Measurements from ENCODE around the gene SUSD5. TPM values are rescaled to one million over a fixed set of nuclear protein-coding genes. Genes with fewer than 3 reads are reported as not detected.

Gene SUSD5
- total RNA-seq (2014; rRNA removed) (not detected in 2 replicates), Bru-seq, nascent RNA (percentile 1 among the genes with signal in this experiment), BruChase-seq, experiment 1, labeled RNA remaining after a 6-hour chase (percentile 13 among the genes with signal in this experiment), BruChase-seq, experiment 2, labeled RNA remaining after a 2-hour chase (percentile 14 among the genes with signal in this experiment)
- long read RNA-seq = 0 reads

- no TSS peak for BruUV-seq (replicated peaks)
- no peaks in the 10 kb centered on the region for H3K9me2 ChIP-seq (replicated peaks; ENCODE audit: low read length)
- H3K79me2 ChIP-seq (ENCODE audit: low read length) = no peaks in the 10 kb centered on the region
- DNase-seq = no peak
- no peak within 1 kb of the TSS for H3K27ac ChIP-seq (ENCODE audit: low read length)
- peak; percentile 30 for ATAC-seq
- peak within 1 kb of the TSS; percentile 71 for H2AFZ ChIP-seq (ENCODE audit: low read length)
- no peaks in the 10 kb centered on the region for H4K20me1 ChIP-seq (ENCODE audit: low read length)
- H3K9ac ChIP-seq (ENCODE audit: low read length) = no peak within 1 kb of the TSS
- no peaks in the 10 kb centered on the region for H3F3A ChIP-seq (ENCODE audit: low read length, unreplicated experiment)
- H3K4me1 ChIP-seq (ENCODE audit: insufficient read depth, low read length) = 0 out of 2 replicates have a peak, but pooled peaks cover 3% of the 10 kb centered on the region
- ChIA-PET CTCF (no interaction called here), POLR2A (ENCODE audit: unreplicated experiment) (no interaction called here)
- no peak for TF ChIP-seq EZH2 (IDR thresholded peaks at IDR 0.05; ENCODE audit: low read length, unreplicated experiment)
- TF ChIP-seq CTCF (conservative IDR thresholded peaks at IDR 0.05; ENCODE audit: low read depth, low read length) = no peak
- no peak for TF ChIP-seq EZH2phosphoT487 (IDR thresholded peaks at IDR 0.05; ENCODE audit: borderline replicate concordance, low read length)
- H3K9me3 ChIP-seq (ENCODE audit: low read length) = no peaks in the 10 kb centered on the region
- H3K4me2 ChIP-seq (ENCODE audit: low read length) = peak within 1 kb of the TSS; percentile 71
- H3K36me3 ChIP-seq (ENCODE audit: low read depth, low read length) = no peaks in the 10 kb centered on the region
- H3K27me3 ChIP-seq (ENCODE audit: low read length) = peaks cover 20% of the 10 kb centered on the region
- intact Hi-C loops (cut with micrococcal nuclease) = no loop called here
- H3K4me3 ChIP-seq (ENCODE audit: low read length) = peak within 1 kb of the TSS; percentile 44
Observed at GRCh38 chr3:33218446-33219174, at the start of gene SUSD5. SUSD5 (minus strand) TSS chr3:33218810; CDS start chr3:33218797, 13 bp downstream.

- H3K9me2 ChIP-seq (replicated peaks; ENCODE audit: low read length) = no peaks in the 10 kb centered on the region
- no TSS peak for BruUV-seq (replicated peaks)
- H3K4me1 ChIP-seq (ENCODE audit: insufficient read depth, low read length) = no peaks in the 10 kb centered on the region
- H3F3A ChIP-seq (ENCODE audit: low read length, unreplicated experiment) = no peaks in the 10 kb centered on the region
- no peaks in the 10 kb centered on the region for H3K36me3 ChIP-seq (ENCODE audit: low read depth, low read length)
- no peaks in the 10 kb centered on the region for H4K20me1 ChIP-seq (ENCODE audit: low read length)
- CTCF ChIA-PET = no interaction called here
- H3K9me3 ChIP-seq (ENCODE audit: low read length) = no peaks in the 10 kb centered on the region
- TF ChIP-seq CTCF (conservative IDR thresholded peaks at IDR 0.05; ENCODE audit: low read depth, low read length) (no peak), EZH2 (IDR thresholded peaks at IDR 0.05; ENCODE audit: low read length, unreplicated experiment) (no peak), EZH2phosphoT487 (IDR thresholded peaks at IDR 0.05; ENCODE audit: borderline replicate concordance, low read length) (no peak)
- no peak overlapping the region for H3K4me3 ChIP-seq (ENCODE audit: low read length)
- H3K27me3 ChIP-seq (ENCODE audit: low read length) = no peaks in the 10 kb centered on the region
- no peak overlapping the region for H2AFZ ChIP-seq (ENCODE audit: low read length)
- ATAC-seq (no peak), DNase-seq (no peak)
- H3K9ac ChIP-seq (ENCODE audit: low read length) = no peak overlapping the region
- no peak overlapping the region for H3K27ac ChIP-seq (ENCODE audit: low read length)
- intact Hi-C loops (cut with micrococcal nuclease) = no loop called here
- POLR2A ChIA-PET (ENCODE audit: unreplicated experiment) = no interaction called here
- H3K79me2 ChIP-seq (ENCODE audit: low read length) = no peaks in the 10 kb centered on the region
- no peak overlapping the region for H3K4me2 ChIP-seq (ENCODE audit: low read length)
Observed at GRCh38 chr3:33260104-33260503, 41.5 kb upstream of the SUSD5 start.

GRCh38 chr3:33256249-33256648 lies 37.6 kb upstream of the SUSD5 start:
- no peak for DNase-seq
- Histone ChIP-seq H3K4me3 (ENCODE audit: low read length) (no peak overlapping the region), H3K36me3 (ENCODE audit: low read depth, low read length) (no peaks in the 10 kb centered on the region), H4K20me1 (ENCODE audit: low read length) (no peaks in the 10 kb centered on the region), H3K27ac (ENCODE audit: low read length) (no peak overlapping the region), H3K4me1 (ENCODE audit: insufficient read depth, low read length) (no peaks in the 10 kb centered on the region), H3K27me3 (ENCODE audit: low read length) (no peaks in the 10 kb centered on the region), H3K79me2 (ENCODE audit: low read length) (no peaks in the 10 kb centered on the region), H3K9me3 (ENCODE audit: low read length) (no peaks in the 10 kb centered on the region), H2AFZ (ENCODE audit: low read length) (no peak overlapping the region), H3F3A (ENCODE audit: low read length, unreplicated experiment) (no peaks in the 10 kb centered on the region), H3K9me2 (replicated peaks; ENCODE audit: low read length) (no peaks in the 10 kb centered on the region), H3K9ac (ENCODE audit: low read length) (no peak overlapping the region), H3K4me2 (ENCODE audit: low read length) (no peak overlapping the region)
- BruUV-seq (replicated peaks) = no TSS peak
- POLR2A ChIA-PET (ENCODE audit: unreplicated experiment) = no interaction called here
- TF ChIP-seq CTCF (conservative IDR thresholded peaks at IDR 0.05; ENCODE audit: low read depth, low read length) (no peak), EZH2 (IDR thresholded peaks at IDR 0.05; ENCODE audit: low read length, unreplicated experiment) (no peak), EZH2phosphoT487 (IDR thresholded peaks at IDR 0.05; ENCODE audit: borderline replicate concordance, low read length) (no peak)
- ATAC-seq = no peak
- intact Hi-C loops (cut with micrococcal nuclease) = loop anchor here (10.0 kb wide), 1 partner anchor 529 kb away; no protein-coding TSS in a partner anchor
- CTCF ChIA-PET = no interaction called here

Measured in PC-3 (cell line).